EH (cell line): ENCODE results near the gene RLN1.
A peak's percentile ranks its signal among the peaks of the same experiment; 100 is the strongest.
"Not testable (repeated sequence)": the region's sequence is repeated elsewhere in the genome, so short reads cannot be mapped to it uniquely, and the experiment has no call there.

Experiments used
- DNase-seq: peaks from one replicate; pipeline ENCODE4 v3.0.0-alpha.2; 2015; ENCODE audit warnings: low read depth

The RLN1 gene

DNA sequence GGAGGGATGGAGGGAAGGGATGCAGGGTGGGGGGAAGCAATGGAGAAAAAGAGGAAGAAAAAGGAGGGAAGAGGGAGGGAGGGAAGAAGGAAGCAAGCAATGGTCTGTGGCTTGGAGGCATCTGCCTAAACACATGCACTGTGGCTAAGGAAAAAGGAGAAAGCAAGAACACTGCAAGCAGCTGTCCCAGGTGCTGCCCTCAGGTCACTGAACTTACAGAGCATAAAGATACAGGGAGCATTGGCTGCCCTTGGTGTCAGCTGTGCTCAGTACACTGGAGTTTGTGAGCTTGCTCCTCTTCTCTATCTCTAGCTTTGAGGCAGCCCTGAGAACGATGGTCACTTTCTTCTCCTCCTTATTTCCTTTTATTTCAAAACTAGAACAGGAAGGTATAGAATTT is 18.1 kb downstream of the RLN1 start:
- DNase-seq, result not testable (repeated sequence)

DNA sequence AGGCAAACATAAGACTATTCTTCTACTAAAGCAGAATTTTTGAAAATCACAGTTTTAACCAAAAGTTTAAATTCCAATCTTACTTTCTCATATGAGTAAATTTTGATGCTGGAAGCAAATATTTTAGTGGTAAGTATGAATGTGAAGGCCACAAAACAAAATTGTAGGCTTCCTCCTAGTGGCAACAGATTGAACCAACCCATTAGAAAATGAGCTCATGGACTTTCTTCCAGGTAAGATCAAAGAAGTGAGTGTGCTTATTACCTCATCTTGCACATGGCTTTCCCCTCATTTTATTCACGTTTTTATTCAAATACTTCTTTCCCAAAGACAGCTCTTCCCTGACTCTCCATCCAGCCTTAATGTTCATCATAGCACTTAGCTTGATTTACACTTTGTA is 18.6 kb downstream of the RLN1 start:
- DNase-seq, result no peak

DNA sequence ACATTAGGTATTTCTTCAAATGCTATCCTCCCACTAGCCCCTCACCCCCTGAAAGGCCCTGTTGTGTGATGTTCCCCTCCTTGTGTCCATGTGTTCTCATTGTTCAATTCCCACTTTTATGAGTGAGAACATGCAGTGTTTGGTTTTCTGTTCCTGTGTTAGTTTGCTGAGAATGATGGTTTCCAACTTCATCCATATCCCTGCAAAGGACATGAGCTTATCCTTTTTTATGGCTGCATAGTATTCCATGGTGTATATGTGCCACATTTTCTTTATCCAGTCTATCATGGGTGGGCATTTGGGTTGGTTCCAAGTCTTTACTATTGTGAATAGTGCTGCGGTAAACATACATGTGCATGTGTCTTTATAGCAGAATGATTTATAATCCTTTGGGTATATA is 23.3 kb downstream of the RLN1 start:
- not testable (repeated sequence) for DNase-seq

DNA sequence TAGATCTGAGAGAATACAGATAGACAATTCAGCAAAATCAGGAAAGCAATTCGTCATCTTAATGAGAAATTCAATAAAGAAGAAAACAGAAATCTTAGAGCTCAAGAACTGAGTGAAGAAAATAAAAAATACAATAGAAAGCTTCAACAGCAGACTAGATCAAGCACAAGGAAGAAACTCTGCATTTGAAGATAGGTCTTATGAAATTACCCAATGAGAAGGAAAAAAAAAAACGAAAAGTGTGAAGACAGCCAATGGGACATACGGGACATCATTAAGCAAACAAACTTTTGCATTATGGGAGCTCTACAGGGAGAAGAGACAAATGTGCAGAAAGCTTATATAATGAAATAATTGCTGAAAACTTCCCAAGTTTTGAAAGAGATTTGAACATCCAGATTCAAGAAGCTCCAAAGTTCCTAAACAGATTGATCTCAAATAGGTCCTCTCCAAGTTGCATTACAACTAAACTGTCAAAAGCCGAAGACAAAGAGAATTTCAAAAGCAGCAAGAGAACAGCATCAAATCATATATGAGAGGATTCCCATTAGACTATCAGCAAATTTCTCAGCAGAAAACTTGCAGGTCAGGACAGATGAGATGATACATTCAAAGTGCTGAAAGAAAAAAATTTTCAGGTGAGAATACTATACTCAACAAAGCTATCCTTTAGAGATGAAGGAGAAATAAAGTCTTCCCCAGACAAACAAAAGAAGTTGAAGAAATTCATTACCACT is 24.3 kb downstream of the RLN1 start:
- DNase-seq, result no peak

DNA sequence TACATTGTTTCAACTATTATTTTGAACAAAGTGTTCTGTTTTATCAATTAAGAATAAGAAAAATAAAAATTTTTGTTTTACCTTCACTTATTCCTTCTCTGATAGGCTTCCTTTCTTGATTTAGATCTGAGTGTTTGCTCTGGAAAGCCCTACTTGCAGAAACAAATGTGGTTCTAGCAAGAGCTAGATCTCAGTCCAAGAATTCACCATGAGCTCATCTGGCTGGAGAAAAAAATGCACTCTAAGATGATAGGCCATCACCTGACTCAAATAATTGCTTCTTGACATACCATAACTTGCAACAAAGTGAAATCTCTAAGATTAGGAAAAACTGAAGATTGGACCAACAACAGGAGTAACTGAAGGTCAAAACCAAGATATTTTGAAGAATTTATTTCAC is 28.8 kb downstream of the RLN1 start:
- no peak for DNase-seq

DNA sequence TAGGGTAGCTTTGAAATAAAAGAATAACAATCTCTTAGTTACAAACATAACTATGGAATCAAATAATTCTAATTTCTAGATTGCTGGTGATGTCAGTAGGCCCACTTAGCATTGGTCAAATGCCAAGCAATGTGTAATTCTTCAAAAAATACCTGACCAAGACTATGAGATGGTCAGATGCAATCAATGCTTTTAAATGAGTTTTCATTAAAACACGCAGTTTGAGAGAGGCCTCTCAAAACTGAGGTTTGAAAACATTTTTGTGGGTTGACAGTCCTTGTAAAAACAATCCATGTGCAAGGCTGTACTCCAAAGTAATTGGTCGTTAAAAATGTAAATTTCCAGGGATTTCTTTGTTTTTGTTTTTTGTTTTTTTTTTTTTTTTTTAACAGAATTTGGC is 33.9 kb downstream of the RLN1 start:
- peak; percentile 62 for DNase-seq

DNA sequence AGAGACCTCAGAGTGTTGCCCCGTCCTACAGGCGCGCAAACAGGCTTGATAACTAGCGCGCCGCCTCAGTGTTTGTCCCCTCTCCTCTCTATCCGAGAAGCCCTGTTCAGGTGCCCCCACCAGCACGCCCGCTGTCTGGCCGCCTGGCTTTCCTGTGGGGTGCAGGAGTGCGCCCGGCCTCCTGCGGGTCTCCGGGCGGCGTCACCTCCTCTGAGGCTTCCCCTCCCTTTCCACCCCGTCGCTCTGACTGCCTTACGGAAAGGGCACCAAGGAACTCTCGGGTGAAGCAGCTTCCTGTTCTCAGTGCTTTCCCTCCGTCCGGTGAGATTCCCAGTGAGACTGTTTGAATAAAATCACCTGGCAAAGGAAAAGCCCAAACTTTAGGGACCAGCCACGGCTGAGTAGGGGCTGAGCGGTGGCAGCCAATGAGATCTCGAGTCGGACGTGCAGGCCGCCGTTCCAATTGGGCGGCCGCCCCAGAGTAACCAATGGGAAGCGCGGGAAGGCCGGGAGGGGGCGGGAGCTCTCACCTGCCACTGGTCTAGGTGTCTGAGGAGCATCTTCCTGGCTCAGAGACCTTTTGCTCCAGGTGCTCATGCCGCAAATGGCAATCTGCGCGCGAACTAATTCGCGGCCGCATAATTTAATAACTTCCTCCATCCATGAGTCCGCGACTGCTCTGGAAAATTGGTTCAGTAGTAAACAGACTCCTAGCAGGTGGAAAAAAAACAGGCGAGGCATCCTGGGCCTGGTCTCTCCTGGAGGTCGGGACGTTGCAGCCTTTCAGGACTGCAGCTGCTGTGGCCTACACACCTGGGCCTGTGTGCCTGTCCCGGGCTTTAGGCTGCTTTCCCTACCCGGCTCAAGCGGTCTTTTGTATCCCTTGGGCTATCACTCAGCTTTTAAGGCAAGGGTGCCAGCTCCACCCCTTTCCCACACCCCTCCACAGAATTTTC is 35.6 kb downstream of the RLN1 start, which contains the start of gene RLN2:
RLN2 (minus strand) TSS at position 877 of the 956 bp plus-strand sequence; CDS start at position 741, 136 bp downstream.
- not testable (repeated sequence) for DNase-seq

DNA sequence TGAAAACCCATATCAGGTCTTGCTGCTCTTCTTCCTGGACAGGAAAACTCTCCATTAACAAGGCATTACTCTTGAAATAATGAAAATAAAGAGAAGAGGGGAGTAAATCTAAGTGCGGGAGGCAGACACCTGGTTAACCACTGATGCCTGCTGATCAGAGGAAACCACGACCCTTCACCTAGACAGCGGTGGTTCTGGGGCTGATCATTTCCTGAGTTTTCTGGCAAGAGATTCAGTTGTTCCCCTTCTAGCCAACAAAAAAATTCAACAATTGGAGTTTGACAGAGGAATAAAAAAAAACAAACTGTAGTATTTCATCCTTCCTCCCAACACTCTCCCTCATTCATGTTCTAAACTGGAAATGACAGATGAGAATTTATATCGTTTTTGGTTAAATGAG is 38.1 kb downstream of the RLN1 start:
- DNase-seq, result no peak

DNA sequence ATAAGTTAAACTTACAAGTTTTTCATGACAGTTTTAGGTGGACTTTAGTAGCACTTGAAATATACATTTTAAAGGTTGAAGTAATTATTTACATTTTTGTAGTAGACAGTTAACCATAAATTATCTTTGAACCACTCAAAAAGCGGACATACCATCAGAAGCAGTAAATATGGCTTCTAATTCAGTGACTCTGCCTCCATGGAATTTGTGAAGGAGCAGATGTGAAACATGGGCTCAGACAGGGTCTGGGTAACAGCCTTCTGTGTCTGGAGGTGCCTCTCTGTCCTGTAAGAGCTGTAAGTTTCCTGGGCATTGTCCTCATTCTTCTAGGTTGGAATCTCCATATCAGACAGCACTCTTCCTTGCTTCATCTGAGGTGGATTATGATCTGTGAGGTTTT is 47.5 kb downstream of the RLN1 start:
- DNase-seq, result peak; percentile 68

DNA sequence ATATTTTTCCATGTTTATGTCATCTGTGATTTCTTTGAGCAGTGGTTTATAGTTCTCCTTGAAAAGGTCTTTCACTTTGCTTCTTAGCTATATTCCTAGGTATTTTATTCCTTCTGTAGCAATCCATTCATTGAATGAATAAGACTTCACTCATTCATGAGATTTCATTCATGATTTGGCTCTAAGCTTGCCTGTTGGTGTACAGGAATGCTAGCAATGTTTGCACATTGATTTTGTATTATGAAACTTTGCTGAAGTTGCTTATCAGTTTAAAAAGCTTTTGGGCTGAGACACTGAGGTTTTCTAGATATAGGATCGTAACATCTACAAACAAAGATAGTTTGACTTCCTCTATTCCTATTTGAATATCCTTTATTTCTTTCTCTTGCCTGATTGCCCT is 51.1 kb downstream of the RLN1 start:
- DNase-seq, result peak; percentile 1

DNA sequence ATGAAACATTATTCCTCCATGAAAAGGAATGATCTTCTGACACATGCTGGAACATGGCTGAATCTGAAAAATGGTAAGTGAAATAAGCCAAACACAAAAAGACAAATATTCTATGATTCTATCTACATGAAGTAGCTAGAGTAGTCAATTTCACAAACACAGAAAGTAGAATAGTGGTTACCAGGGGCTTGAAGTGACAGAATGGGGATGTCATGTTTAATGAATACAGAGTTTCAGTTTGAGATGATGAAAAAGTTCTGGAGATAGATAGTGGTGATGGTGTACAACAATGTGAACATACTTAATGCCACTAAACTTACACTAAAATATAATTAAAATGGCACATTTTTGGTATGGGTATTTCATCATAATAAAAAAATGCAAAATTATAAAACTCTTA is 53.4 kb downstream of the RLN1 start:
- DNase-seq, result no peak
